HG02571 (cell line): ENCODE measurements around the gene ARHGEF10L.

Experiments
- ATAC-seq: cut with Tn5 transposase; IDR thresholded peaks from one replicate; pipeline ENCODE4 v1.9.1; 2021; ENCODE audit warnings: mild to moderate bottlenecking, moderate library complexity; ENCODE audit not compliant: unreplicated experiment

The ARHGEF10L gene

DNA sequence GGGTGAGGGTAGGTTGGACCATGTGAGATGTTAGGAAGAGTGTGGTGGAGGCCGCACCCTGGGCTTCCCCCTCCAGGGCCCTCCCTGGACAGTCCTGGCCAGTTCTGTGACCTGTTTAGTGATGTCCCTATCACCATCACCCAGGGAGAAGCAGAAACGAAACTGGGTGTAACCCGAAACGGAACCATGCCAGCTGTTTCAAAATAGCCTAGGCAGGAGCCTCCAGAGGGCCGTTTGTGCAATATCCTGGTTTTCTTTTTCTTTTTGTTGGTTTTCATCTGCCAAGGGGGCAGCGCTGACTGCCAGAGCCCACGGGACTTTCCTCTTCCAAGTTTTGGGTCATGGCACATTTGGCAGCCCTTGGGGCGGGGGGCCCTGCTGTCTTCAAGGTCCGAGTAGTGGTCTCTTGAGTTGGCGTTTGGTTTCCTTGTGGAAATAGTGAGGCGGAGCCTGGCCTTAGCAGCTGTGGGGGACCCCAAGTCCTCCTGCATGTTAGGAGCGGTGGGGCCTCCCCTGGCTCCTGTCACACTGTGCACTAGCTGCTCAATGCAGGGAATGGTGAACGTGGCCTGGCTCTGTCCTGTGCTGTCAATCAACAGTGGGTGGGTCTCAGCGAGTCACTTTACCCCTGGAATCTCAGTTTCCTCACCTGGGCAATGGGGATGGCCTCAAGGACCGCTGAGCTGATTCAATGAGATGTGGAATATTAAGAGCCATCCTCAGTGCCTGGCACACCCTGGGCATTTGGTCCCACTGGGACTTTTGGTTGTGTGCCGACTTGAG is 90.7 kb downstream of the ARHGEF10L start:
- no peak for ATAC-seq

DNA sequence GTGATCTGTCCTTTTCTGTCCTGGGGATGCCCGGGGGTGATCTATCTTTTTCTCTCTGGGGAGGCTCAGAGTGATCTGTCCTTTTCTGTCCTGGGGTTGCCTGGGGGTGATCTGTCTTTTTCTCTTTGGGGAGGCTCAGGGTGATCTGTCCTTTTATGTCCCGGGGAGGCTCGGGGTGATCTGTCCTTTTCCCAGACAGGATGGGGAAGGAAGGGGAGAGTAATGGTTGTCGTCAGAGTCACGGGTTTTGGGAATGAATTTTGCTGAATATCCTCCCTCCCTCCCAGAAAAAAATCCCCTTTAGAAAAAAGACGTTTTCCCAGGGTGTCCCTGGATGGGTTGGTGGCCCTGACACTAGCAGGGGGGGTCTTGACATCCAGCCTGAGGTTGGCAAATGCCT is 91.5 kb downstream of the ARHGEF10L start:
- ATAC-seq = no peak

DNA sequence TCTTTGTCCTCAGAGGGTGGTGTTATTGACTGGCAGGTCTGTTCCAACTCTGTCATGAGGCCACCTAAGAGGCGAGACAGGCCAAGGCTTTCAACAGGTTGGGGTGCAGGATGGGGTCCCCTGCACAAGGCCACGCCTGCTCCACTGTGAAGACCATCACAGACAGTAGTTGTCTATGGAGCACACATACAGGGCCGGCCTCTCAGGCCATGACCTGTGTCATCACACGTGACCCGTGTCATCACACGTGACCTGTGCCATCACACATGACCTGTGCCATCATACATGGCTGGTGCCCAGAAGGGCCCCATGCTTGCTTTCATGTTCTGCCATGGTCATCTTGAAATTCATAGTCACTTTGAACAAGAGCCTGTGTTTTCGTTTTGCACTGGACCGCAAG is 91.9 kb downstream of the ARHGEF10L start:
- no peak for ATAC-seq

DNA sequence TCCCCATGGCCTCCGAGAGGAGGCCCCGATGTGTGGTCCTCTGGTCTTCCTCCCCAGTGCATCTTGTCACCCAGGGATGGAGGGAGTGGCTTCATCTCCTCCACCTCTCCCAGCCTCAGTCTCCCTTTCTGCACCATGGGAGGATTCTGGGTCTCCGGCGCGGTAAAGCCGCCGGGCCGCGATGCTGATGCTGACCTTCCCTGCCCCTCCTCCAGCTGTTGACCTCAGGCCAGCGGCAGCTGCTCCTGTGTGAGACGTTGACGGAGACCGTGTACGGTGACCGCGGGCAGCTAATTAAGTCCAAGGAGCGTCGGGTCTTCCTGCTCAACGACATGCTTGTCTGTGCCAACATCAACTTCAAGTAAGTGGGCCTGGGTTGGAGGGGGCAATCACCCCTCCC is 92.6 kb downstream of the ARHGEF10L start:
- no peak for ATAC-seq

DNA sequence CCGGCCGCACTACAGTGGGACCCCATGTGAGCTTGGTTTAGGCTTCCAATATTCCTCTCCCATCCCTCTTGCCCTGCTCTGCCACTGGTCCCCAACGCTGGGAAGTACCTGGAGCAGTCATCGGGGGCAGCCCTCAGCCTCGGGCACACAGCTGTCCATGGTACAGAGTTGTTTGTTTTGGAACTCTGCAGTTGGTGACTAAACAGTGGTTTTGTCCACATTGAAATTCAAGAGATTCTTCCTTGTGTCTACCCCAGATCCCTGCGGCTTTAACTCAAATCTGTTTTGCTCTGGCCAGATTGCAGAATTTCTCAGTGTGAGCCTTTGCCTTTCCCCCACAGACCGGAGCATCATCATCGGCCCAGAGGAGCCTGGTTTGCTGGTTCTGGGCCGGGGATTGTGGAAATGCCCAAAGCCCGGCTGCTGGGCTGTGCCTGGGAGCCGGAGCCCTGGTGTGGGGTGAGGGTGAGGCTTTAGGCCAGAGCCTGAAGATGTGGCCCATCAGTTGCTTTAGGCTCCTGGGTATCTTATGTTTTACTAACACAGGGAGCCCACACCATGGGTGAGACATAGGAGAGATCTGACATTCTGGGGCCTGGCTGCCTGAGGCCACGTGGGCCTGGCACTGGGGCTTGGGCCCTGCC is 93.2 kb downstream of the ARHGEF10L start:
- ATAC-seq = no peak

DNA sequence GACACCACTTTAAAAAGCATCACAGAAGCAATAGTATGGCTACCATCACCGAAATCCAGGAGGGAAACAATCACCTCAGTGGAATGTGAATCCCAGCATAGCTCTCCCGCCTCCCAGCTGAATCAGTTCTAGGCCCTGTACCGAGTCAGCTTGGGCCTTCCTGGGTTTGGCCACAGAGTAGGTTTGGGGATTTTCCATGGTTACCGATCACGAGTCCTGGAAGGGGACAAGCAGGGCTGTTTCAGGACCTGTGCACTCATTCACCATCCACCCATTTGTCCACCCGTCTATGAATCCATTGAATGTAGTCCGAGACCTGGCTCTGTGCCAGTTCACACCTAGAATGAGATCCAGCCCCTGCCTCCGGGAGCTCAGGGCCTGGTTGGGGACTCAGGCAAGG is 94.2 kb downstream of the ARHGEF10L start:
- no peak for ATAC-seq

DNA sequence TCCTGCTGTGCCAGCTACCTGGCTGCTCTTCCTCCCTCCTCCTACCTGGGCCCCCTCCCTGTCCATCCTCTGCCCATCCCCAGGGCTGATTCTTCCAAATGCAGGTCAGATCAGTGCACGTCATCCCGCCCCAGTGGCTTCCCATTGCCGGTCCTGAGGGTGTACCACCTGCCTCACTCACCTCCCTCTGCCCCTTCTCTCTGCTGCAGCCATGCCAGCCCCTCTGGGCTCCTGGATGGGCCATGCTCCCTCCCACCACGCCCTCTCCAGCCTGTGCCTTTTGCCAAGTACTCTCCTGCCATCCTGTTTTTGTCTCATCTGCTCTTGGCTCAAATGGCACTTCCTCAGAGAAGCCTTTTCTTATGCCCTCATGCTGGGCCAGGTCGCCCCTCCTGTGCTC is 95.8 kb downstream of the ARHGEF10L start:
- no peak for ATAC-seq

DNA sequence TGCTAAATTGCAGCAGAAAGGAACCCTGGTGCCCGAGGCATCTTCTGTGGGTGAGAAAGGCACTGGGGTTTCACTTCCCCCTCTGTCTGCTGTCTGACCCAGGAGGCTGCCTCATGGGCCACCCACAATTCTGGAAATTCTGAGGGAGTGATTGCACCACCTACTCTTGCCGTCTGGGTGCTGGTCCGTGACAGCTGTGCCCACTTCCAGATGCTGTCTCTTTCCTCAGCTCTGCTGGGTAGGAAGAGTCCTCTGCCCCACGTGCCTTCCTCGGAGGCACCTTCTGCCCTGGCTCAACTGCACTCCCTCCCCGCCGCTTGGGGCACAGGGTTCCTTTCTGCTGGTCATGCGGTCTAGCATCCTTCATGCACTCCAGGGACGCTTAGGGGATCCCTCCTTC is 96.3 kb downstream of the ARHGEF10L start:
- no peak for ATAC-seq

DNA sequence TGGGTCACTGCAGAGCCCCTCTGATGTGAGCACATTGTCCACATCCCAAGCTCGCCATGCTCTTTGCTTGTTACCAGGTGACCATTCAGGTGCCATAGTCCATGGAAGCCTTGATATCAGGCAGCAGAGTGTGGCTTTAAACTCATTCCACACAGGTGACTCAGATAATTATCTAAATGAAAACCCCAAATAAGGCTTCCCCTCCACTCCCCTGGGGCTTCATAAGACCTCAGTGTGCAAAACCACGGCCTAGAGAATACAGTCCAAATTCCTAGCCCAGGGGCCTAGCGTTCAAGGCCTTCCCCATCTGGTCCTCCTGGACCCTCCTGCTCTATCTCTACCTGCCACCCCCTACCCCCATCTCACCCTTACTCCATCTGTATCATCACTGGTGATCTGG is 97.1 kb downstream of the ARHGEF10L start:
- no peak for ATAC-seq

DNA sequence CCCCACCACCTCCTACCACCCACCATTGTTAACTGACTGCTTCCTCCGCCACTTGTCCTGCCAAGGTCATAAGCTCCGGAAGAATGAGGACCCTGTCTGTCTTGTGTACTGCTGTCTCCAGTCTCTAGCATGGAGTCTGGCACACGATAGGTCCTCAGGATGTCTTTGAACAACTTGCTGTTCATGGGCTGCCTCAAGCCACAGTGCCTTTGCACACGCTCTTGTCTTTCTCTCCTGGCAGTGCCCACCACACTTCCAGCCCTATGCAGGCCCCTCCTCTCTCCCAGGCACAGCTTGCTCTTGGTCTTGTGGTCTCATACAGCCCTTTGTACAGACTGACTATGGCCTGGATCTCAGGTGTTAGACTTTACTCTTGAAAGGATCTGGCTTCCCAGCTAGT is 97.6 kb downstream of the ARHGEF10L start:
- ATAC-seq = no peak

DNA sequence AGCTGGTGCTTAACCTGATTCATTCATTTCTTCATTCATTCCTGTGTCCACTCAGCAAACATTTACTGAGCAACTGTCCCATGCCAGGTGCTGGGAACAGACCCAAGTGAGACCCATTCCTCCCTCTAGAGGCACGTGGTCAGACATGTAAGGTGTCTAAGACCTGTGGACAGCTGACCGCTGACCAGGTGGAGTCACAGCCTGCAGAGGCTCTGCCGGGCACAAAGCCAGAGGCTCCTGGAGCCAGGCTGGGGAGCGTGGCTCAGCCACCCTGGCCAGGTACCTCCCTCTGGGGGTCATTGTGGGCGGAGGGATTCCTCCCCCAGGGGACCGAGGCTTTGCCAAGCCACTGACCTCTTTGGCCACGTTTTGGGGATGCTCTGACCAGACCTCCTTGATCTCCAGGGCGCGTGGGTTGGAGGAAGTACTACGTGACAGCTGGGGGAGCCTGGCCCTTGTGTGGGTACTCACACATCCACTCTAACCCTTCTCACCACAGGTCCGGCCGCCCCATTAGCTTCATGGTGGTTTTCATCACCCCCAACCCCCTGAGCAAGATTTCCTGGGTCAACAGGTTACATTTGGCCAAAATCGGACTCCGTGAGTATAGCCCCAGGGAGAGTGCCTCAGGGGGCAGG is 100.3 kb downstream of the ARHGEF10L start:
- no peak for ATAC-seq

DNA sequence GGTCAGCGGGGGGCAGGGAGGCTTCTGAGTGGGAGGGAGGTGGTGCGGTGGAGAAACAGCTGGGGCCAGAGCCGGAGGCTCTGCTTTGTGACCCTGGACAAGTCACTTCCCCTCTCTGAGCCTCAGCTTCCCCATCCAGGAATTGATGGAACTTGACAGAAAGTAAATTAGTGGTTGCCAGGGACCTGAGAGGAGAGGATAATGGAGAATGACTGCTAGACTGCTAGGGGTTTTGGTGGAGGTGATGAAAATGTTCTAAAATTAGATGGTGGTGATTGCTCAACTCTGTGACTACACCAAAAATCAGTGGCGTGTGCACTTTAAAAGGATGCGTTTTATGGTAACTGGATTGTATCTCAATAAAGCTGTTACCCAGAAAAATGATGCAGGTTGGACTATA is 100.9 kb downstream of the ARHGEF10L start:
- ATAC-seq = no peak

DNA sequence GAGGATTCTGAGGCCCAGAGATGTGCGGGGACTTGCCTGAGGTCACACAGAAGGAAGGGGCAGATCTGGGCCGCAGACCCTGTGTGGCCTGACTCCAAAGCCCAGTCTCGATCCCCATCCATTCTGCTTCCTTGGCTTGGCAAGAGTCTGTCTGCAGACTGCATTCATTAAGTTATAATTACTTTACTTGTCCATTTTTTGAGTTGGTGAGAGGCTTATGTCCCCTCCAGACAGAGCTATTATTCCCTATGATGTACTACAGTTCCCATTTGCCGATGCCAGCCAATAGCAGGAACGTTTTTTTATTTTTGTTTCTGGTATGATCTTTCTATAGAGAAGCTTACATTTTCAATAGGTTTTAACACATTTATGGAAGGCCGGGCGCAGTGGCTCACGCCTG is 101.5 kb downstream of the ARHGEF10L start:
- ATAC-seq = no peak

DNA sequence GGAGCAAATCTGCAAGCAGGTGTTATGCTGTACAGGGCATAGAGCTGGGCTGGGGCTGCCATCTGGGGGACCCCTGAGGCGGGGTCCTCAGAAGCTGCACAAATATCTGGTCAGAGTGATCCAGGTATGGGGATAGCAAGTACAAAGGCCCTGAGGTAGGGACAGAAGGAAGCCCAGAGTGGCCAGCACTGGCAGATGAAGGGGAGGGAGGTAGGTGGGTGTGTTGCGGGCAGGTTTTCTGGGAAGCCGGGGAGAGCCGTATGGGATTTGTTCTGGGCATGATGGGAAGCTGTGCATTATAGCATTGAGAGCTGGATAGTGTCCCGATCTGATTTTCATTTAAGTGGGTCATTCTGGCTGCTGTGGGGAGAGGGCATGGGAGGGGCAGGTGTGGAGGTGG is 102.7 kb downstream of the ARHGEF10L start:
- no peak for ATAC-seq

DNA sequence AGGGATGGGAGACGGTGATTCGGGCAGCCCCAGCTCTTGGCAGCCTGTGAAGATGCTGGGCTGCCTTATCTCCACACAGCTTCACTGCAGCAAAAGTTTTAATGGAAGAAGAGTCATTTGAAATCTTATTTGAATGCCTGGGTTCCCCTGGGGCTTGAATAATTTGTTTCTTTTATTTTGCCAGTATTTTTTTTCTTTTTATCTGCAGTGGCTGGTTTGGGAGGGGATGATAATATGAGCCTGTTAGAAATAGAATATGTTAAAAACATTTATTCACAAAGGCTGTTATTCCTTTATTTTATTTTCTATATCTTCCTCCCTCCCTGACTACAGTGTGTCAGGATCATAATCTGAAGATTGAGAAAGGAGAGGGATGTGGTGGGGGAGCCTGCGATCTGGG is 103.4 kb downstream of the ARHGEF10L start:
- ATAC-seq = no peak

DNA sequence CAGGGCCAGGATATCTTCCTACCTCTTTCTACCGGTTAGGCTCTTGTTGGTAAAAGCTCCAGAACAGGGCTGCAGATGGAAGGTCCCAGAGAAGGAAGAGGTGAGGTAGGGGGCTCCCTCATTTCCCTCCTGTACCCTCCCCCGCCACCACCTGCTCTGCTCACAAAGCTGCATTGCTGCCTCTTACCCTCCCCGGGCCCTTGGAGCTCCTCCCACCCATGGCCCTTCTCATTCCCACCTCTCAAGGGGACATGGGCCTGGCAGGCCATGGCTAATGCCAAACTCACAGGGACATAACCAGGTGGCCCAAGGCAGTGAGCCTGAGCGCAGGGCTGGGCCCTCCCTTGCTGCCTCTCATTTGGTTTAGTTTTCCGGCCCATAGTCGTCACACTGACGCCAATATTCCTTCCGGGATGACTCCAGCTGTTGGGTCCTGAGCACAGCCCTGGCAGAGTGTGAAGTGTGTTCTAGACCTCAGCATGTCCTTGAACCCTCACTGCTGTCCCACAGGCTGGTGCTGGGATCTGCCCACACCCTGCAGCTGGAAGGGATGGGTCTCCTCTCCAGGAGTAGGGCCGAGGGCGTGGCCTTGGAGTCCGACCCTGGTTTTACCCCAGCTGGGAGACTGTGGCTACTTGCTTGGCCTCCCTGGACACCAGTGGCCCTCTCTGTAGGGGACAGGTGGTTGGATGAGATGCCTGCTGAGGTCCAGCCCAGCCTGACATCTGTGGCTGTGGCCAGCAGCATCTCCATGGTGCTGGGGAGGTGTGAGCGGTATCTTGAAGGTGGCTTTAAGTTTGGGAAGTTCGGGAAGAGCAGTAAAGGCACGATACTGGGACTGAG is 104.6 kb downstream of the ARHGEF10L start:
- ATAC-seq = no peak

DNA sequence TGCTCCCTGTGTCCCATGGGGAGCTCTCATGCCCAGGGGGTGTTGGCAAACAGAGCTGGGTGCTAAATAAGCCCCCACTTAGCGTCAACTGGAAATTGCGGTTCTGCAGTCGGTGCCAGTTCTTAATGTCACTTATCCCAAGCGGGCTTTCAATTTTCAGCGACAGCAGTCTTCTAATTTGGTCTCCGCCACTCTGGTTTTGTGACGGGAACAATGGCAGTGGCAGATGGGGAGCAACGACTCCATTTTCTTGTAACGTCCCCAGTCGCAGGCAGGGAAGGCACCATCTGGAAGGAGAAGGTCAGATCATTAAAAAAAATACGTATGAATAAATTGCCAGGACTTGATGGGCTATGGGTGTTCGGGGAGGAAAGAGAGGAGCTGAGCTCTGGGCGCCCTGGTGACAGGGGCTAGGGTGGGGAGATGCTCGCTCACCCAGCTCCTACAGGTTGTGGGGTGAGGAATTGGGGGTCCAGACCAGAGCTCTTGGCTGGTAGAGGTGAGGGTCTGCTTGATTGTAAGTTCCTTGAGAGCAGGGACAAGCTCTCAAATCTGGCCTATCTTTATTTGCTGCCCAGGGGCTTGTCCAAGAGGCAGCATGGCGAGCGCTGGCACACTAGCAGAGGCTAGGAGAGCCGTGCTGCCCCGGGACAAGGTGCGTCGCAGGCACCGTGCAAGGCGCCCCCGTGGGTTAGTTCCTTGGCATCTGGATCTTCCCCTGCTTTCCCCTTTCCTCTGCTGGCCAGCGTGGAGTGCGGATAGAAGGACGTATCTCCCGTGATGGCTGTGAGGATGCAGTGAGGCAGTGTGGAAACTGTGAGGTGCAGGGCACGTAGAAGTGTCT is 105.8 kb downstream of the ARHGEF10L start:
- no peak for ATAC-seq

DNA sequence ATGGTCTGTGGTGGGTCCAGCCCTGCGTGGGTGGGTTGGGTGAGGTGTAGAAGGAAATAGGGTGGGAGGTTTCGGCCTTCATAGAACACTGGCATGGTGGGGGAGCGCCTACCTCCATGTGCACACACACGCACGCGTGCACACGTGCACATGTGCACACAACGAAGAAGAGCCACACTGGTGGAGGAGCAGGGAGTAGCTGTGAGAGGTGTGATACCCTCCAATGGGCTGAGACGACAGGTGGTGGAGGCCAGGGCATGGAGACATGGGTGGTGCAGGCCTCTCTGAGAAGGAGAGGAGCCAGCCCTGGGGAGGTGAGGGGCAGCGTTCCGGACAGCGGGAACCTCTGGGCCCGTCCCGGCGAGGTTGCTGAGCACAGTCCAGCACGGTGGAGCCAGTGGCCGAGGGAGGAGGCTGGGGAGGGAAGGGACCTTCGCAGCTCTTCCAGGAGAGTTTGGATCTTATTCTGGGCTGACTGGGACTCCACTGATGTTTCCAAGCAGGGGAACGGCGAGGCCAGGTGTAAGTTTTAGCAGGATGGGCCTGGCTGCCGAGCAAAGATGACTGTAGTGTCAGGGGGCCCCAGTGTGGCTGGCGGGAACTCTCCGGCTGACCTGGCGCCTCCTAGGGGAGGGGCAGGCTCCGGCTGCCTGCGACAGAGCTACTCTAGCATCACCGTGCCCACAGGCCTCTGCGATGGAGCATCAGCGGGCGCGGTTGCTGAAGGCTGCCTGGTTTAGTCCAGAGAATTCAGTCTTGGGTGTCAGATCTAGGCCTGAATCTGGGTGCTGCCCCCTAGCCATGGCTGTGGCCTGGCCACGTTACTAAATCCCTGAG is 107.2 kb downstream of the ARHGEF10L start:
- no peak for ATAC-seq

DNA sequence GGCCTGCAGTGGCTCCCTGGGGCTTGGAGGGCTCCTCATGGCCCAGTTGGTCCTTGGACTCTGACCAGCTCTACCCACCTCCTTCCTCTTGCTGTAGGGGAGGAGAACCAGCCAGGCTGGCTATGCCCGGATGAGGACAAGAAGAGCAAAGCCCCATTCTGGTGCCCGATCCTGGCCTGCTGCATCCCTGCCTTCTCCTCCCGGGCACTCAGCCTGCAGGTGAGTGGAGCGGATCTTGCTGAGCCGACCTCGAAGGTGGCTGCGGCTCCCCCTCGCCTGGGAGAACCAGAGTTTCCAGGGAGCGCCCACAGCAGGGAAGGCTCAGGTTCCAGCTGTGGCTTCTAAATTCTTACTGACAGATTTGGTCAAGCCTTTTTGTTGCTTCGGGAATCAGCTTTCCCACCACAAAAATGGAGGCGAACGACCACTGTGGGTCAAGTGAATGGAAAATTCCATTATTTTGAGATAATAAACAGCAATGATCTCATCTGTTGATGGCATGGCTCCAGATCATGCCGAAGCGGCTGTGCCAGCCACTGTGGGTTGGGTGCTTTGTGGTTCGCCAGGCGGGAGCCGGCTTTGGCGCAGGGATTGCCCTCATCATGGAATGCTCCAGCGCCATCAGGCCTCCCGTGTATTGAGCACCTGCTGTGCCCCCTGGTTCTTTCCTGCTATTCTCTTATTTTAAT is 109.1 kb downstream of the ARHGEF10L start:
- ATAC-seq = no peak
